HFF-Myc (cell line): ENCODE data around the gene SHE.
A peak's percentile ranks its signal among the peaks of the same experiment; 100 is the strongest.

ENCODE experiments used
- DNase-seq: peaks from one replicate; pipeline ENCODE4 v3.0.0-alpha.2; 2011; ENCODE audit warnings: low read depth; ENCODE audit errors: extremely low read depth
- H3K4me3 ChIP-seq: replicated peaks from 2 replicates; pipeline ENCODE4 v1.5.1; 2011; ENCODE audit warnings: low read depth, mild to moderate bottlenecking, control low read depth, low read length
- TF ChIP-seq, protein P1 (sequence below): IDR thresholded peaks from 2 replicates; pipeline ENCODE4 v1.5.1; 2012; ENCODE audit warnings: mild to moderate bottlenecking, low read depth, low read length, control low read depth; ENCODE audit errors: missing control alignments

Gene SHE

DNA sequence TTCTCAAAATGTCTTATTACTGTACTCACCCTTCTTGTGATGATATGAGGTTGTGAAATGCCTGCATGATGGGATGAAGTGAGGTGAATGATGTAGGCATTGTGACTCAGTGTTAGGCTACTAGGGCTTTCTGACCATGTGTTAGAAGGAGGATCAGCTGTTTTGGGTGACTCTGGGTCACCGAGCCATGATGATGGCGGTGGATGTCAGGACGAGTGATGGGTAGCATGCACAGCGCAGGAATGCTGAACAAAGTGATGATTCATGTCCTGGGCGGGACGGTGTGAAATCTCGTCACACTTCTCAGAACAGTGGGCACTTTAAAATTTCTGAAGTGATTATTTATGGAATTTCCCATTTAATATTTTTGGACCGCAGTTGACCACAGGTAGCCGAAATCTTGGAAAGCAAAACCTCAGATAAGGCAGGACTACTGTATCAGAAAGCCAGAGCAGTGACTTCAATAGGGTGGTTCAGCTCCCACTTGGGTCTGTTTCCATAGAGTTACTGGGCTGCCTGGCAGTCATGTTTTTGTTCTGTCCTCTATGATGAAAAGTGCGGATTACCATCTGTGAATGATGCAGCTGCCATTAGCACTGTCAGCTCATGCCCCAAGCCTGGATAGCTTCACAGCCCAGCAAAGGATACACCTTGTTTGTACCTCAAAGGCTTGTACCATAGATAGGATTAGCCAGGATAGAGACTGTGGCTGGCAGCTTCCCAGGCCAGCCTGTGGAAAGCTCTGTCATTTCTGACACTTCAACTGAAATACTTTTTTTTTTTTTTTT lies 70.4 kb downstream of the SHE start:
- no peak overlapping the region for H3K4me3 ChIP-seq
- DNase-seq = peak; percentile 42
- TF ChIP-seq, protein P1, sequence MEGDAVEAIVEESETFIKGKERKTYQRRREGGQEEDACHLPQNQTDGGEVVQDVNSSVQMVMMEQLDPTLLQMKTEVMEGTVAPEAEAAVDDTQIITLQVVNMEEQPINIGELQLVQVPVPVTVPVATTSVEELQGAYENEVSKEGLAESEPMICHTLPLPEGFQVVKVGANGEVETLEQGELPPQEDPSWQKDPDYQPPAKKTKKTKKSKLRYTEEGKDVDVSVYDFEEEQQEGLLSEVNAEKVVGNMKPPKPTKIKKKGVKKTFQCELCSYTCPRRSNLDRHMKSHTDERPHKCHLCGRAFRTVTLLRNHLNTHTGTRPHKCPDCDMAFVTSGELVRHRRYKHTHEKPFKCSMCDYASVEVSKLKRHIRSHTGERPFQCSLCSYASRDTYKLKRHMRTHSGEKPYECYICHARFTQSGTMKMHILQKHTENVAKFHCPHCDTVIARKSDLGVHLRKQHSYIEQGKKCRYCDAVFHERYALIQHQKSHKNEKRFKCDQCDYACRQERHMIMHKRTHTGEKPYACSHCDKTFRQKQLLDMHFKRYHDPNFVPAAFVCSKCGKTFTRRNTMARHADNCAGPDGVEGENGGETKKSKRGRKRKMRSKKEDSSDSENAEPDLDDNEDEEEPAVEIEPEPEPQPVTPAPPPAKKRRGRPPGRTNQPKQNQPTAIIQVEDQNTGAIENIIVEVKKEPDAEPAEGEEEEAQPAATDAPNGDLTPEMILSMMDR = no peak

GRCh38 chr1:154430903-154431302 lies 71.3 kb downstream of the SHE start:
- H3K4me3 ChIP-seq = no peak overlapping the region
- no peak for DNase-seq
- TF ChIP-seq, protein P1 = no peak

DNA sequence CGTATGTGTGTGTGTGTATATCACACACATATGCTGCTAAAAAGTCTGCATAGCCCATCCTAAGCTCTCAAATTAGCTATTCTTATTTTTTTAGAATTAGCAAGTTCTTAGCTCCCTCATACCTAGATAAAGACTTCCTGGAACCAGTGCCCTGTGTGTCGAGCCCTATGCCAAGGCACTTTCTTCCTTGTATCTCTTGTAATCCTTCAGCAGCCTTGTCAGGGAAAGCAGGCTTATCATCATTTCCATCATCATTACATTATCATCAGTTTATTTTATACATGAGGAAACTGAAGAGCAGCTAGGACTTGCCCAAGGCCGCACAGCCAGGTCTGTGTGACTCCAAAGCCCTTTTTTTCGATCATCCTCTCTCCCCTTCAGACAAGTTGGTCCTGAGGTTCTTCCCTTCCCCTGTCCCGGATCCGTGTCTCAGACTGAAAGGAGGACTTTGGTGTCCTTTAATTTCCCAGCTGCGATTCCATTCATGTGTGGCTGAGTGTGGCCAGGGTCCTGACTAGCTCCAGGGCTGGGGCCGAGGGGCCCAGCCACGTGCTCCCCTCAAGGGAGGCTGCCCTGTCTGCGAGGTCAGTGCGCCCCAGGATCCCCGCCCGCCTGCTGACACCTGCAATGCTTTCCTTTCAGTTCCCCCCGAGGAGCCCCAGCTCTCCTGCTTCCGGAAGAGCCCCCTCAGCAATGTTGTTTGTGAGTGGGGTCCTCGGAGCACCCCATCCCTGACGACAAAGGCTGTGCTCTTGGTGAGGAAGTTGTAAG lies 72.2 kb downstream of the SHE start:
- no peak for DNase-seq
- no peak overlapping the region for H3K4me3 ChIP-seq
- TF ChIP-seq, protein P1 = no peak
